Left kidney (tissue), 2 donors: Measurements from ENCODE around the gene KPNA4. TPM values are rescaled to one million over a fixed set of nuclear protein-coding genes. Genes with fewer than 3 reads are reported as not detected.

Experiments
- DNase-seq: peaks from one replicate; pipeline ENCODE4 v3.0.0-alpha.2; 2013
- polyA plus RNA-seq: library from polyadenylated mRNA; unstranded; fragments of 120-200 nt; gene quantifications from one replicate; pipeline ENCODE4 v1.2.1, GENCODE V29; 2013; ENCODE audit not compliant: insufficient read length

Gene KPNA4
- polyA plus RNA-seq, 1 donor = 80.9 TPM

GRCh38 chr3:160451602-160452001 lies 113.8 kb downstream of the KPNA4 start:
- no peak for DNase-seq

GRCh38 chr3:160450846-160451245 lies 114.5 kb downstream of the KPNA4 start:
- DNase-seq = peak; percentile 6

- DNase-seq = peak; percentile 95
These were observed 115.5 kb downstream of the KPNA4 start, which contains the start of gene TRIM59 for GRCh38 chr3:160449636-160450598. TRIM59 (minus strand) TSS chr3:160449786; CDS start chr3:160439183, 10,603 bp downstream.

- peak; percentile 66 for DNase-seq
These were observed 116.3 kb downstream of the KPNA4 start for GRCh38 chr3:160448845-160449635.

- DNase-seq = peak; percentile 13
These were observed 117.8 kb downstream of the KPNA4 start for GRCh38 chr3:160447544-160447943.

- DNase-seq = no peak
These were observed 118.8 kb downstream of the KPNA4 start for GRCh38 chr3:160446522-160447056.

- DNase-seq = no peak
These were observed 119.5 kb downstream of the KPNA4 start for GRCh38 chr3:160445854-160446253.

Other genes starting within 250 kb of the KPNA4 start
- gene IFT80, start 166.3 kb downstream of the KPNA4 start, polyA plus RNA-seq = 80.0 TPM
- 169 TPM for gene SMC4, start 165.9 kb downstream of the KPNA4 start, polyA plus RNA-seq
- 25.9 TPM for gene TRIM59, start 115.8 kb downstream of the KPNA4 start, polyA plus RNA-seq
- gene ARL14, start 111.6 kb upstream of the KPNA4 start, polyA plus RNA-seq = 0.35 TPM
- 10.4 TPM for gene PPM1L, start 190.7 kb upstream of the KPNA4 start, polyA plus RNA-seq